GM19463 (cell line): ENCODE measurements around the gene KRT78.
A peak's percentile ranks its signal among the peaks of the same experiment; 100 is the strongest.
"Not testable (repeated sequence)": the region's sequence is repeated elsewhere in the genome, so short reads cannot be mapped to it uniquely, and the experiment has no call there.

Source experiments
- ATAC-seq: cut with Tn5 transposase; IDR thresholded peaks from one replicate; pipeline ENCODE4 v1.9.1; 2021; ENCODE audit warnings: mild to moderate bottlenecking, moderate library complexity; ENCODE audit not compliant: unreplicated experiment

Gene KRT78

GRCh38 chr12:52871291-52872039 is 22.7 kb upstream of the KRT78 start:
- no peak for ATAC-seq

DNA sequence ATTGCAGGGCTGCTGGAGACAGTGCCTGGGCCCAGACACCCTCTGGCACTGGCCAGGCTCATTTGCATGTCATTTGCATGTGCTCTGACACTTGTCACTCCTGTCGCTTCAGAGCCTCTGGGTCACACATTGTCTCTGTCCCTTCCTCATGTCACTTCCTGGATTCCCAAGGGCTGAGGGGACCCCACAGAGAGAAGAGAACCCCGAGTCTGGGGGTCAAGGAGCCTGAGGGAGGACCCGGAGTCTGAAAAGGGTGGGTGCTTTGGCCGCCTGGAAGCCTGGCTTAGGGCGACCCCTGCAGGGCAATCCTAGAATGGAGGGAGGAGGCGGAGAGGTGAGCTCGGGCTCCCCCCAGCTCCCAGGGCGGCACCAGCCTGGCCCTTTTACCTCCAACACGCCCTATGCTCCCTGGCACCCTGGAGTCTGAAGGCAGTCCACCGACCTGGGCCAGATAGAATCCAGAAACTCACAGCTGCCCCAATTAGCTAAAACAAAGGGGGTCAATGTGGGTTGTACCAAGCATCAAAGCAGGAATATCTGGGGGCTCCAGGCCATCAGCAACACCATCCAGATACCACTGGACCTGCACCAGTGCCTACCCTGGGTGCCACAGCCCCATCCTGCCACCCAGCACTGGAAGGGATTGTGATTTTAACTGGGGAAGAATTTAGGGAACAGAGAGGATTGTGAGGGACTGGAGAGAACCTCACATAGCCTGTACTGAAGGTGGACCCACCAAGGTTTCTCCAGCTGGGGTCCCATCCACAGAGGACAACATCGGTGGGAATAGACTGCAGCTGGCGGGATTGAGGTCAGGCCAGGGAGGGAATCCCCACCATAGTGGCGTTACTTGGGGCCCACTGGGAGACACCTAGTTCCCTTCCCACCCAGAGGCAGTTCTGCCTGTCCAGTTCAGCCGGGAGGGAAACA is 21.8 kb upstream of the KRT78 start:
- ATAC-seq = peak; percentile 61

- ATAC-seq = no peak
Measured at GRCh38 chr12:52867642-52868041, 18.8 kb upstream of the KRT78 start.

- ATAC-seq = no peak
Measured at GRCh38 chr12:52867152-52867551, 18.4 kb upstream of the KRT78 start.

DNA sequence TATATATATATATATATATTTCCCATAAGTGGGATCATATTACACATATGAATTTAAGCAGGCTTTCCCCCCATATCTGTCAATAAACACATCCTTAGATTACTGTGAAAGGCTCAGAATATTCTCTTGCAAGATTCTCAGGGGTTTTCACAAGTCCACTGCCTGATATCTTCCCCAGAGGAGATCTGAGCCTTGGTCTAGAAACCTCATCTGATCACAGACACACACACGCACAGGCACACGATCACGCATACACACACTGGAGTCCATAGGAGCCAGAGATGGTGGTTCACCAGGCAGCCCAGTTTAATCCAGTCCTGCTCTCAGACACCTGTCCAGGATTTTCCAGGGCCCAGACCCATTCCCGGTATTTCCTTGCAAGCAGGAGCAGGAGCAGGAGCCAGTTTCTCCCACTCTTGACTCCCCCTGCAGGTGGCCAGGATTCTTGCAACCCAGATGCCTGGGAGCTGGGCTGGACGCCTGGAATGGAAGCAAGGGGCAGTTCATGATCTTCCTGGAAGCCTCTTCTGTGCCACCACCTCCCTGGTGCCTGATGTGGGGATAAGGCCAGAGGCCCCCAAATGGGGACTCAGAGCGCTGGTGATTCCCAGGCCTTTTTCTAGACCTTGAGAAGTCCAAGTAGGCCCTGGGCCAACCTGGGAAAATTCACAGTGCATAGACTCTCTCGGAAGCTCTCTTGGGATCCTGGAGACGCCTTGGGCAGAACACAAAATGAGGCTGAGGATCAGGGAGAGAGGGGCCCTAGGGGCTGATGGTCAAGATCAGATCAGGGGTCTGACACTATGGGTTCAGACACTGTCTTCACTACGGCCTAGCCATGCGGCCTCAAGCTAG is 16.5 kb upstream of the KRT78 start:
- ATAC-seq = no peak

GRCh38 chr12:52862023-52862422 is 13.2 kb upstream of the KRT78 start:
- no peak for ATAC-seq

DNA sequence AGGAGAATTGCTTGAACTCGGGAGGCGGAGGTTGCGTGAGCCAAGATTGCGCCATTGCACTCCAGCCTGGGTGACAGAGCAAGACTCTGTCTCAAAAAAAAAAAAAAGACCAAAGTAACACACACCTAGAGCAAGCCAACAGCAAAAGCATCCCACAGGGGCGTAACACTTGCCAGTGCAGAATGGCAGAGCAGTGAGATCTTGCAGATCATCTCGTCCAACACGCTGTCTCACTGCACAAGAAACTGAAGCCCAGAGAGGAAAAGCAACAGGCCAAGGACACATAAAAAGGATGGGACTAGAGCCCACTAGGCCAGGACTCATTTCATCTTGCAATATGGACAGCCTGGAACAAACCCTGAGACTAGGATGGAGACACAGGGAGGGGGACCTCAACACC is 12.7 kb upstream of the KRT78 start:
- no peak for ATAC-seq

DNA sequence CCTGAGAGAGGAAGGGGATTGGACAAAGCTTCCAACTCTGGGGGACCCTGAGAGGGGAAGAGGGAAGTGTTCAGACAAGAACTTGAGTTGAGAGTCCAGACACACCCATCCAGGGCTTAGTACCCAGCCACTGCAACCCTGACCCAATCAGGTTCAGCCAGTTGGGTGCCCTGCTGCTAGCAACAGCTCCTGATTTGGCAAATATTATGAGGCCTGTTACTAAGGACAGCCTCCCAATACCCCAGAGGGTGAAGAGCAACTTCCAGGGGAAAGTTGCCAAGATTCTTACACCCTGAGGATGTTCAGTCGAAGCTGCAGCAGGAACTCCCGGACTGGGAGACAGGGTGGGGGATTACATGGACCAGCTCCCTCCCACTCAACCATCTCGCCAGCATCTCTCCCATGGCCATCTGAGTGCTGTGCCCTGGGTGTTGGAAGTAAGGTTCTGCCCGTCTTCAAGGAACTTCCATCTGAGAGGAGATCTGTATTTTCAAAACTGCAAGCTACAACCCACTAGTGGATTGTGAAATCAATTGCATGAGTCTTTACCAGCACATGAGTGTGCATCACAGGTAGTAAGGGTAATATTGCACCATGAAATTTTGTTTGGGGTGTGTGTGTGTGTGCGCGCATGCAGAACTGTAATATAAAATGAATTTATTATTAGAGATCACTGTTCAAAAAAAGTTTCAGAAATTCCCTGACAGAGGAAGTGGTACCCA is 11.5 kb upstream of the KRT78 start:
- no peak for ATAC-seq

GRCh38 chr12:52857500-52857899 is 8.7 kb upstream of the KRT78 start:
- ATAC-seq = no peak

DNA sequence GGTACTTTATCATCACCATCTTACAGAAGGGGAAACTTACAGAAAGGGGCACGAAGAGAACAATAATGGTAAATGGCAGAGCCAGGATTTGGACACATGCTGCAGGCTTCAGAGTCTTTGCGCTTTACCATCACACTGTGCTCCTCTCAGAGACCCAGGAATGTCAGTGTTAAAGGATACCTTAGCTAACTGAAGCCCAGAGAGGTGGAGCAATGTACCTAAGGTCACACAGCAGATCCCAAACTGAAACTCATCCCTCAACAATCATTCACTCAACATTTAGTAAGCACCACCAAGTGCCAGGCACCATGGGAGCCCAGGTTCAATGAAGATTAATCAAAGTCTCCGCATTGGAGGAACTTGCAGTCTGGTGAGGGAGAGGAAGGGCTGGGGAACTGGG is 8.0 kb upstream of the KRT78 start:
- ATAC-seq = no peak

GRCh38 chr12:52856077-52856476 is 7.3 kb upstream of the KRT78 start:
- ATAC-seq = not testable (repeated sequence)

DNA sequence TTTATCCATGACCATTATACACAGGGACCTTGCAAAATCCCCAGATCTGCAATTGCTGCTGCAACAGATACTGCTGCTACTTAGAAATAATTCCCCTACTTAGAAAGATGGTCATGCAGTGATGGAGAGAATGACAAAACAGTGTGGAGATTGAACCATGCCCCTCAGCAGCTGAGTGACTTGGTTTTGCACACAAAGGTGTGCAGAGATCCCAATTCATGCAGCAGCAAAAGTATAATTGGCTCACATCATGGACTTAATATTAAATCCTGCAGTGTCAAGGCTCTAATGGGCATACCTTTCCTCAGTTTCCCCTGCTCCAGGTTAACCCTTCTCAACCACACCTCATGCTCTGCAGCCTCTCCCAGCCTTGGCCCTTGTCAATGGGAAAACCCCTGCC is 3.0 kb upstream of the KRT78 start:
- ATAC-seq = no peak

DNA sequence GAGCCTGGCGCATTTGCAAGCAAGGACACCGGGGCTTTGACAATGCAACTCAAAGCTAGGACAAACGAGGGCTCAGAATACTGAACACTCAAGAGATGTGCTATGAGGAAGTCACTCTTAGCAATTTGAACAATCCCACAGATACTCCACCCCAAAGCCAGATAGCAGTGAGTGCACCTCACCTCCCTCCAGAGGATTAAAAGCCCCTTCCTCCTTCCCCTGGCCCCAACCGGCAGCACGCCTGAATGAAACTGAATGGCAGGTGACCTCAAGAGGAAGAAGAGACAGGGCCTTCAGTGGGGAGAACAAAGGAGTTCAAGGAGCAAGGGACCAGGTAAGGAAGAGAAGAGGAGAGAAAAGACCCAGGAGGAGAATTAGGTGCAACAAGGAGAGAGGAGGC is 1.9 kb upstream of the KRT78 start:
- no peak for ATAC-seq

DNA sequence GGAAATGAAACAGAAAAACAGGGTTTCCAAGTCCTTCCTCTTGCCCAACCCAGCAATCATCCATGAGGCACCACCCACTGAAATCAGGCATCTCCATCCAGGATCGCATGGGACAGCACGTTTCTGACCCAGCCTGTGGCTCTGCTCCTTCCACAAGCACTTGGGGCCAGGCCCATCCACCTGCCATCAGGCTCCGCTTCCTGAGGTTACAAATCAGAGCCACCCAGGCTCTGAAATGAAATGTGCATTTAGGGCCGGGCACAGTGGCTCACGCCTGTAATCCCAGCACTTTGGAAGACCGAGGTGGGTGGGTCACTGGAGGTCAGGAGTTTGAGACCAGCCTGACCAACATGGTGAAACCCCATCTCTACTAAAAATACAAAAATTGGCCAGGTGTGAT is 717 bp upstream of the KRT78 start:
- ATAC-seq = no peak

- ATAC-seq = no peak
Measured at GRCh38 chr12:52847335-52848102, 1.3 kb downstream of the KRT78 start.

GRCh38 chr12:52846356-52846970 is 2.3 kb downstream of the KRT78 start:
- no peak for ATAC-seq

DNA sequence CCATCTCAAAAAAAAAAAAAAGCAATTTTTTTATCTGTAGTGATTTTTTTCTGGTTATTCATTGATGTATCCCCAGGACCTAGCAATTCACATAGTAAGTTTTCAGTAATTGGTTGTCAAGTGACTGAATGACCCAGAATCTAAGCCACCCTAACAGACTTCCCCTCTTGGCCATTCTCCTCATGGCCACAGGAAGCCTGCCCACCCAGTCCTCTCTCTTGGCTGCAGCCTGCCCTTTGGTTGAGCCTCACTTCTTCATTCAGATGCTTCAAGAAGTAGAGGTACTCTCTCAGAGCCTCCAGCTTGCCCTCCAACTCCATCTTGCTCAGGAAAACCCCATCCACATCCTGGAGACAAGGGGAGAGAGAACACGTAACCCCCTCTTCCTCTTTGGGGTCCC is 2.8 kb downstream of the KRT78 start:
- ATAC-seq = no peak

DNA sequence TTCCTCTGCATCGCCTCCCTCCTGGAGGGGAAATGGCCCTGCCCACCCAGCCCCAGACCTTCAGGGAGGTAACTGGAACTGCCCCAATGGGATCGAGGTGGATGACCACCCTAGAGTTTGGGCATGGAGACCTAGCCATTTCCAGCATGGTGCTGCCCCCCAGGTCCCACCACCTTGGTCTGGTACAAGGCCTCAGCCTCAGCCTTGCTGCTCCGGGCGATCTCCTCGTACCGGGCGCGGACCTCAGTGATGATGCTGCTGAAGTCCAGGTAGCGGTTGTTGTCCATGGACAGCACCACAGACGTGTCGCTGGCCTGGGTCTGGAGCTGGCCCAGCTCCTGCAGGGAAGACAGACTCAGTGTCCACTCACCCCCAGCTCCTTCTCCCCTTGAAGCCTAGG is 4.4 kb downstream of the KRT78 start:
- ATAC-seq = no peak

DNA sequence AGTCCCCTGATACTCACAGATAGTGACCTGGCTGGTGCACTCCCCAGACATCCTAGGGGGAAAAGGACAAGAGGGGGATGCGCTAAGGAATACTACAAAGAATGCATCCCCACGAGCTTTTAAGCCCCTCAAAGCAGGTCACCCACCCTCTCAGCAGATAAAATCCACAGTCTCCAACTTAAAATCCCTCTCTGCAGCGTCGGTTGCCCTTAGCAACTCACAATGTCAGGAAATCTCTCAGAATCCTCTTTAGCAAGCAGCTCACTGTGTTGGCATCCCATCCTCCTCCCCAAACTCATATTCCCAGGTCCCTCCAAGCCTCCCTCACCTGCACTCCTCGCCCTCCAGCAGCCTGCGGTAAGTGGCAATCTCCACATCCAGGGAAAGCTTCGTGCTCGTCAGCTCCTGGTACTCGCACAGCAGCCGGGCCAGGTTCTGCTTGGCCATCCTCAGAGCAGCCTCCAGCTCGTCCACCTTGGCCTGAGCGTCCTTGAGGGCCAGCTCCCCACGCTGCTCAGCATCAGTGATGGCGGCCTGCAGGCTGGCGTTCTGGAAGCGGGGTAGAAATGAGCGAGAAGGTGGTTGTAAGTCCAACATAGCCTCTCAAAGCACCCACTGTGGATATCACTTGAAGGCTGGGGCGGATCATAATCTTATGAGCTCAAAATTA is 9.2 kb downstream of the KRT78 start:
- ATAC-seq = no peak
